H1 (cell line): ENCODE measurements around the gene CALML4. TPM values are rescaled to one million over a fixed set of nuclear protein-coding genes. Genes with fewer than 3 reads are reported as not detected.

Experiments used
- CEBPB ChIP-seq: IDR thresholded peaks from 2 replicates; pipeline ENCODE4 v1.6.1; 2012; ENCODE audit warnings: low read depth, low read length
- CHD2 ChIP-seq: IDR thresholded peaks from 2 replicates; pipeline ENCODE4 v1.6.1; 2012; ENCODE audit warnings: low read length, improper control_type of control experiment
- EGR1 ChIP-seq: IDR thresholded peaks from 2 replicates; pipeline ENCODE4 v1.6.1; 2011; ENCODE audit warnings: low read depth, low read length, borderline replicate concordance
- GABPA ChIP-seq: IDR thresholded peaks from 2 replicates; pipeline ENCODE4 v1.6.1; 2011; ENCODE audit warnings: mild to moderate bottlenecking, low read length, moderate library complexity, borderline replicate concordance; ENCODE audit not compliant: insufficient read depth
- HDAC6 ChIP-seq: IDR thresholded peaks from one replicate; pipeline ENCODE4 v1.7.1; 2012; ENCODE audit warnings: low read depth, mild to moderate bottlenecking, inconsistent platforms, low read length, moderate library complexity
- RAD21 ChIP-seq, 2 experiments: IDR thresholded peaks in 1 of 2; conservative IDR thresholded peaks in 1 of 2; 2 replicates each; pipeline ENCODE4 v1.6.1; 2011; ENCODE audit warnings: low read depth in 2 of 2, low read length in 2 of 2, improper control_type of control experiment in 1 of 2, inconsistent platforms in 1 of 2, mild to moderate bottlenecking in 1 of 2, moderate library complexity in 1 of 2
- RBBP5 ChIP-seq: IDR thresholded peaks from 2 replicates; pipeline ENCODE4 v1.7.1; 2012; ENCODE audit warnings: low read depth, mild to moderate bottlenecking, inconsistent platforms, low read length, moderate library complexity, borderline replicate concordance
- RNF2 ChIP-seq: fragments of 200-900, 300-1000 bp; sonication (generic); IDR thresholded peaks from 2 replicates; pipeline ENCODE4 v1.7.1; 2016; ENCODE audit warnings: borderline replicate concordance, low read depth, mild to moderate bottlenecking, antibody characterized with exemption, low read length; ENCODE audit not compliant: poor library complexity, severe bottlenecking; ENCODE audit errors: missing control alignments
- SUZ12 ChIP-seq: fragments of 200-600 bp; sonication (generic); IDR thresholded peaks from 2 replicates; pipeline ENCODE4 v1.6.1; 2012; ENCODE audit warnings: mild to moderate bottlenecking, inconsistent platforms, low read length, moderate library complexity, mixed read lengths
- polyA plus RNA-seq, 7 experiments: library from polyadenylated mRNA; depleted of rRNA in 3 of 7; stranded (reverse) in 5 of 7; unstranded in 2 of 7; fragments of >200 nt in 5 of 7; fragments of 200-250 nt in 2 of 7; gene quantifications; 1 replicate in 5 of 7; 2 replicates in 1 of 7; 4 replicates in 1 of 7; pipeline versions ENCODE4 v1.2.1 to v1.2.3, GENCODE V29; 2011 to 2013; ENCODE audit warnings: missing spikeins in 2 of 7, mixed read lengths in 2 of 7
- total RNA-seq: library from RNA; stranded (reverse); fragmentation: NEBNext Ultra II Directional; extraction: Animal tissue kit (Norgen Biotek cat#: 25700); gene quantifications from 2 replicates; pipeline ENCODE4 v1.2.1, GENCODE V29; 2021

The CALML4 gene
- total and polyA plus RNA-seq, 2 of the 8 experiments (the other 6 are each of a cell fraction or from before 2014, with no cell fraction given), result 3.8 to 12.5 TPM

- no peak for TF ChIP-seq HDAC6
- no peak for TF ChIP-seq CHD2
- no peak for TF ChIP-seq SUZ12
- TF ChIP-seq RAD21 (IDR thresholded peaks at IDR 0.05 in 1 of 2, conservative IDR thresholded peaks at IDR 0.05 in 1 of 2; ENCODE audit: low read depth in 2 of 2, low read length in 2 of 2), result no peak
- TF ChIP-seq EGR1, result no peak
- no peak for TF ChIP-seq RBBP5
- no peak for TF ChIP-seq RNF2
- no peak for TF ChIP-seq CEBPB
- no peak for TF ChIP-seq GABPA
Observed at GRCh38 chr15:68230157-68231100, 25.3 kb upstream of the CALML4 start (continued).
